NCI-H2107 (cell line): ENCODE measurements around the gene CYP26B1.

ENCODE experiments used
- DNase-seq: peaks from one replicate; lab custom pipeline; 2025; lab: John Stamatoyannopoulos, UW

CYP26B1 gene

DNA sequence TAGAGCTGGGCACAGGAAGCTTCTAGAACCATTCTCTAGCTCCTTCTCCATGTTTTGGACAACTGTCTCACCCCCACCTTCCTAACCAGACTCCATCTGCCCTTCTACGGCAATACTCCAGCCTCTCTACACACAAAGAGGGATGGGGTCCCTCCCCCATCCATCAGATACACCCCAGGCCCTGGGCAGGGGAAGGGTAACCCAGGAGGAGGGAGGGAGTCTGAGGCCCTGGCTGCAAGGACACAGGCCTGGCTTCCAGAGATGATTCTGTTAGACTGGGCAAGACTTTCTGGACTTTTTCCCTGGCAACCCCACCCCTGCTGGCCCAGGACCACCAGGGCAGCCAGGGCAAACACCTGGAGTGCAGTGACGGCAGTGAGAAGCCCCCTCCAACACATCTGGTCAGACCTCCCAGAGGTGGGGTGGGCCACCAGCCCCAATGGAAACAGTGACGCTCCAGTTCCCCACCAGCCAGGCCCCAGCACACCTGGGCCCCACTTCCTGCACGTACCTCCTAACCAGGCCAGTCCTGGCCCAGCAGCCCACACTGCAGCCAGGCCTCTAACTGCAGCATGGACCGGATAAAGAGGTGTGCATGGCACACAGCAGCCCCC lies 6.5 kb downstream of the CYP26B1 start:
- DNase-seq = no peak

DNA sequence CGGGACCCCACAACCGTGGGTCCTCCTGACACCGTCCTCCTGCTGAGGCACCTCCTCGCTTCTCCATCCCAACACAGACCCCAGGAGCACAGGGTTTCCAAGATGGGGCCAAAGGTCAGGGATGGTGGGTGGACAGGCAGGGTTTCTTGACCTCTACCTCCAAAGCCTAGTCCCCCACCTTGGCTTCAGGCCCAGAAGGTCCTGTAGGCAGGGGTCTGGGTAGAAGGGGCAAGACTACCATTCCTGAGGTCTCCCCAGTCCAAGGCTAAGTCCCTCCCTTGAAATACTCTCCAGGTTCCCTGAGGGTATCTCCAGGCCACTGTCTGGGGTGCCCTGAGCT lies 7.1 kb downstream of the CYP26B1 start:
- DNase-seq = no peak

DNA sequence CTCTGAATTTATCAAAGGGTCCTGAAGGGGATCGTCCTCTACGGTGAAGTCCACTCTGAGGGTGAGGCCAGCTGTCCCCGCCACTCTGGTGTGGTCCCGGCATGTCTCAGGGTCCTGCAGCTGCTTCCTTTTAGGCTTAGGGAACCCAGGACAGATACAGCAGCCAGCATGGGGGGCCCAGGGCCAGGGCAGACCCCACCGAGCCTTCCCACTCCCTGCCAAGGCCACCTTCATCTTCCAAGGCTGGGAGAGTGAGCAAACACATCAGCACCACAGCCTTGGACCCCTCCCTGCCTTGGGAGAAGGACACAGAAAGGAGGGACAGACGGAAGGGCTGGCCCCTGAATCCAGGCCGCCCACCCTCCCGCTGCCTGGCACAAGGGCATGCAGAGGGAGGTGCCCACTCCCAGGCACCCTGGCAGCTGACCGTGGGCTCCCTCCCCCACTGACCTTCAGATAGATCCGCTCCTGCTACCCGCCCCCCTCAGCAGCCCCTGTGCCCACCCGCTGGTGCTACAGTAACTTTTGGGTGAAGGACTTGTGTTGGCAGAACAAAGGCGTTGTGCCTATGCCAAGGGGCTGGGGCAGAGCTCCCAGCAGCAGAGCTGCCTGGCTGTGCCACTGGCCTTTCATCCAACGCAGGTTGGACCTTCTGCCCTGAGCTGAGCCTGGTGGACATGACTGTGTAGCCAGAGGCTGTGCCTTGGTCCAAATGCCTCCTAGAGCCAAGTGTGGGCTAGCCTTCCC lies 7.6 kb downstream of the CYP26B1 start:
- no peak for DNase-seq

DNA sequence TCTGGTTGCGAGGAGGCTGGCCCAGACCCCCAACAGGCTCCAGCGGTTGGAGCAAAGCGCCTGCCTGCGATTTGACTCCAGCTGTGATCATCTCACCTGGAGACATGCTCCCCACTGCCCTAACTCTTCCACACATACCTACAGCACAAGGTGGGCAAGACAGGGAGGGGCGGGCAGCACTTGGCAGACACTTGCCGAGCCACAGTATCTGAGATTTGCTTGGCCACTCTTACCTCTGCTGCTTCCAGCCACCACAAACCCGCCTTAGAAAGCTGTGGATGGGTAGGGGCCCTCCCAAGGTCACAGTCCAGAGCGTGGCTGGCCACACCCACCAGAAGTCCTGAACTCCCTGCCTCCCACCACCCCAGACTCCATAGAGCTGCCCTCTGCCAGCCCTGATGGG lies 8.2 kb downstream of the CYP26B1 start:
- DNase-seq = no peak

DNA sequence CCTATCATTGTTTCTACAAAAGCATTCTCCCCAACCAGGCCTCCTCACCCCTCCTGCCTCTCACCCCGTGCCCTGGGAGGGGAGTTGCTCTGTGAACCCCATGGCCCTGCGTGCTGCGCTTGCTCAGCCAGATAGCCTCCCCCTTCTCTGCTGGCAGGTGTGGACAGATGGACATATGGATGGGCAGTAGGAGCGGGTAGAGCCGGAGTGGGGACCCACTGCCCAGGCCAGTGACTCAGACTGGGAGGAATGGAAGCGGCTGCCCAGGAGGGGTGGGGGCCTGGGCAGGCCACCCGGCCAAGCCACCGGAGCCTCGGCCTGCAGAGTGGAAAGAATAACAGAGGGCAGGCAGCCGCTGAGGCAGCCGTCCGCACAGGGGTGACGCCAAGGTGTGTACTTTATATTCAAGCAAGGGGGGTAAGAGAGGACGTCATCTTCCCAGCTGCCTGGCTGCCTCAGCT lies 8.7 kb downstream of the CYP26B1 start:
- DNase-seq = no peak

DNA sequence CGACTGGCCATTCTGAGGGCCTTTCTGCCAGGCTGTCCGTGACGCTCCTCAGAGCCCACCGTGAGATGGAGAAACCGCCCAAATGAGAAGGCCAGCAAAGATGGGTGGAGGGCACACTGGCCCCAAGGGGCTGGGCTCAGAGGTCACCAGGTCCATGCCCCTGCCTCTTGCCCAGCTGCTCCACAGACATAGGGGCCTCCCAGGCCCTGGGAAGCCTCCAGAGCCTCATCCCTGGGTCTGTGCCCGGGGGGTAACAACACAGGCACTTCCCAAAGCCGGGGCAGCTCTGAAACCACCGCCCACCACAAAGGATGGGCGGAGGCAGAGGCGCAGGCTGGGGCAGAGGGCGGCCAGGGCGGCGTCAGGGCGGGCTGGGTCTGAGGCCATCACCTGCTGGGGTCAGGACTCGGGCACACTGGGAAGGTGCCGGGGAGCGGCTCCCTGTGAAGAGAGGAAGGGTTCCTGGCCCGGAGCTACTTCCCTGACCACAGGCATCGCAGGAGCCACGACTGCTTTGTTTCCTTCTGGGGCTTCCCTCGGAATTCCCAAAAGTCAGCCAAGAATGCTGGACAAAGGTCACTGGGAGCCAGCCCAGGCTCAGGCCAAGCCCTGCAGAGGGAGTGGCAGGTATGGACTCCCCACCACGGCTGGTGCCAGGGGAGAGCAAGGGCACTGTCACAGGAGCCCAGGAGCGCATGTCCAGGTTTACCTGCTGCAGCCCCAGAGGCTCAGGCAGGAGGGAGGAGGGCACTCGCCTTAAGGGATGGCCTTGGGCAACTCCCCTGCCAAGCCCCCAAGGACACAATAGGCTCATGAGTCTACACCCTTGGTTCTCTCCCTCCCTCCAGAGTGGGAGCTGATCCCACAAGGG lies 9.4 kb downstream of the CYP26B1 start:
- no peak for DNase-seq

DNA sequence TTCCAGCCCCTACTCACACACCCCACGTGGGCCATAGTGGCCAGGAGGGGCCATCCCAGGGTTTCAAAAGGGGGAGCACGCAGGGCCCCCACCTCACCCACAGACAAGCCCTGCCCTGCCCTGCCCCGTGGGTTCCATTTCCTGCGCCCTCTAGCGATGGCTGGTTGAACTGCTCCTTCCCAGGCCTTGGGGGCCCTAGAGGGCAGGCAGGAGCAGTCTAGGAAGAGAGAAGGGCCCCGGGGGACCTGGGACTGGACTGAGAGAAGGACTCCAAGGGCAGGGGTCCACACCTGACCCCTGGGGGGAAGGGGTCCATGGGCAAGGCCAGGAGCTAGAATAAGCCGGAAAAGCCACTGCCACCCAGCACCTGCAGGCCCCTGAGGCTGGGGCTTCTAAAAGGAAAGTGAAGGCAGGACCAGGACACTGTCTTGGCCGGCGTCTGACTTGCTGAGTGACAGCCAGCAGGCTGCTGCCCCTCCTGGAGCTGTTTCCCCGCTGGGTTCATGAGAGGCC lies 10.1 kb downstream of the CYP26B1 start:
- DNase-seq = no peak

DNA sequence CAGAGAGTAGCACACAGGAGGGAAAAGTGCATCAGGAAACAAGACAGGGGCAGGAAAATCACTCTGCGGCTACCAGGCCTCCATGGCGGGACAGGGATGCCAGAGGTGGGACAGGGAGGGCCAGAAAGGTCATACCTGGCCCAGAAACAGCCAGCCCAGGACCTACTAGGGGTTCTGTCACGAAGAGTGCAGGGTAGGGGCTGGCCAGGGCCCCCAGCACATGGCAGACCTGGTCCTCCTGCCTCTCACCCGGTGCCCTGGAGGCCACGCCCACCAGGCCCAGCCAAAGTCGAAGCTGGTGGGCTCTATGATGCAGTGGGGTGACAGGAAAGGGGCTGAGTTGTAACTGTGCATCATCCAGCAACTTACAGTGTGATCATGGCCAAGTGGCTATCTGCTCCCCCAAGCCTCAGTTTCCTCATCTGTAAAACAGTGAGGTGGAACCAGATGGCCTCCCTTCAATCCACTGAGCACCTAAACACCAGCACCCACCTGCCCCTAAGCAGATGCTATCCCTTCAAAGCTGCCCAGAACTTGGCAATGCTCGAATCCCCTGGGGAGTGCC lies 10.6 kb downstream of the CYP26B1 start:
- no peak for DNase-seq

DNA sequence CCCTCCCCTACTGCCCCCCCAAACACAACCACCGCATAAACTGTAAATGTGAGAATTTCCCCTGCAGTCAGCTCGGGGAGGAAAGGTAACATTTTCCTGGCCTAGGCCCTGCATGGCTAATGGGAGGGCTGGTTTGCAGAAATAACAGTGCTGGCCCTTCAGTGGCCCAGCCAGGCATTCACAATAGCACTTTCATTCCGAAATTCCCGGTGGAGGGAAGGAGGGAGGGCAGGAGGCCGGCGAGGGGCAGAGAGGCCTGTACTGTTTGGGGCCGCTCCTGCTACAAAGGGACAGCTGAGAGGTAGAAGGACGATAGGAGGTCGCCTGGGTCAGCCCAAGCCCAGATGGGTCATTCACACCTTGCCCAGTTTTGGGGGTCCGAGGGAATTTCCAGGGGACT lies 11.3 kb downstream of the CYP26B1 start:
- no peak for DNase-seq

DNA sequence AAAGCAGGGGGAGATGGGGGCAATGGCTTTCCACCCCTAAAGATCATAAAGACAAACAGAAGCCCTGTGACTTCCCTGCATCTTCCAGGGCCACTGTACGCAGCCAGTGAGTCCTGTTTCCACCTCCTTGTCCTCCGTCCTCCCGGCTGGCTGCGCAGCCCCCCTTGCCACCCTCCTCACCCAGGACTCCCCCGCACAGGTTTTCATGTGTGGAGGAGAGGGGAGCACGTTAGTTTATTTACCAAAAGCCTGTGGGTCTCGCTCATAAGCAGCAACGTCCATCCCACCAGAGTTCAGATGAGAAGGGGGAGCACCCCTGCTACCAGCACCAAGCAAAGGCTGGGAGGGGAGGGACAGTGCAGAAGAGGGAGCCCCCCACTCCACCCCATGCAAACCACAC lies 11.7 kb downstream of the CYP26B1 start:
- no peak for DNase-seq

DNA sequence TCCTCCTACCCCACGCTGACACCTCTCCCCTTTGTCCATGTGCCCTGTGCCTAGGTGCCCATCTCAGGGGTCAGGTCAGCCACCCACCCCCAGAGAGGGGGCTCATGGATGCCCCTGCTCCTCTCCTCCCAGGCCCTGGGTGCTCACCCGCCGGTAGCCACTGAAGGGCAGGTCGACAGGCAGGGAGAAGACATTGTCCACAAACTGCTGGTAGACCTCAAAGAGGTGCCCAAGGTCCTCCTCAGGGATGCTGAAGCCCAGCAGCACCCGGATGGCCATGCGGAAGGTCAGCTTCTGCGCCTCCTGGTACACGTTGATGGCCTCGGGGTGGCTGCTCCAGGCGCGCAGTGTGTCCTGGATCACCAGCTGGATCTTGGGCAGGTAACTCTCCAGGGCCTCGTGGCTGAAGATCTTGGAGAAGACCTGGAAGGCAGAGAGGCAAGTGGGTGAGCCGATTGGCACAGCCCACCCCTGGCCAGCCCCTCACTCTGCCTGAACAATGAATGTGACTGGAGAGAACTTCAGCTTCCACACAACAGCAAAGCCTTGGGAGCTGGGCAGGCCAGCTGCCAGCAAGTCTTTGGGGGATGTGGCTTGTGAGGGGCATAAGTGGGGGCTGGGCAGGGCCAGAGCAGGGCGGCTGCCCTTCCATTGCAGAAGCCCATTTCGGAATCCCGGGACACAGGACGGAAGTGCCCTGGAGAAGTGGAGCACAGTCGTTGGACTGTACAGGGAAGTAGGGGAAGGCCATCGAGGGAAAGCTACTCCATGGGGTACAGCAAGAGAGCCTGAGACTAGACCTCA lies 12.5 kb downstream of the CYP26B1 start:
- DNase-seq = no peak

DNA sequence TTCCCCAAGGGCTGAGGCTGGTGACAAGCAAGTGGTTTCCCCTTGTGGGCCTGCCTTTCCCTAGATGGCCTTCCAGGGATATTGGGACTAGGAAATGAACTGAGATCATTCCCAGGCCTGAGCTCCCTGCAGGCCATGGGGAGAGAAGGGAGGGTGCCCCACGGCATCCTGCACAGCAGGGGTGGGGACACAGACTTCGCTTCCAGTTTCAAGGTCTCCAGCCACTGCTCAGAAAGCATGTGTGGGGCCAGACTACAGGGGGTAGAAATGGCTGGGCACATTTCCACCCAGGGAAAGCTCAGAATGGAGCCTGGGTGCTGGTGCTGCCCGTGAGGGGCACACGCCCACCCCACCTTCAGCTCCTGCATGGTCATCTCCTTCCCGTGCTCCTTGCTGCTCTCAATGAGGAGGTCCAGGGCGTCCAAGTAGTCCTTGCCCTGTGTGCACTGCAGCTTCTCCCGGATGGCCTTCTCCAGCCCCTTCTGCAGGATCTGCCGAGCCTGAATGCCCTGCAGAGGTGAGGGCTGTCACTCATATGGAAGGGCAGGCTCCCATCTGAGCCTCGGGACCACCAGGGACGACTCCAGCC lies 13.2 kb downstream of the CYP26B1 start:
- DNase-seq = no peak

DNA sequence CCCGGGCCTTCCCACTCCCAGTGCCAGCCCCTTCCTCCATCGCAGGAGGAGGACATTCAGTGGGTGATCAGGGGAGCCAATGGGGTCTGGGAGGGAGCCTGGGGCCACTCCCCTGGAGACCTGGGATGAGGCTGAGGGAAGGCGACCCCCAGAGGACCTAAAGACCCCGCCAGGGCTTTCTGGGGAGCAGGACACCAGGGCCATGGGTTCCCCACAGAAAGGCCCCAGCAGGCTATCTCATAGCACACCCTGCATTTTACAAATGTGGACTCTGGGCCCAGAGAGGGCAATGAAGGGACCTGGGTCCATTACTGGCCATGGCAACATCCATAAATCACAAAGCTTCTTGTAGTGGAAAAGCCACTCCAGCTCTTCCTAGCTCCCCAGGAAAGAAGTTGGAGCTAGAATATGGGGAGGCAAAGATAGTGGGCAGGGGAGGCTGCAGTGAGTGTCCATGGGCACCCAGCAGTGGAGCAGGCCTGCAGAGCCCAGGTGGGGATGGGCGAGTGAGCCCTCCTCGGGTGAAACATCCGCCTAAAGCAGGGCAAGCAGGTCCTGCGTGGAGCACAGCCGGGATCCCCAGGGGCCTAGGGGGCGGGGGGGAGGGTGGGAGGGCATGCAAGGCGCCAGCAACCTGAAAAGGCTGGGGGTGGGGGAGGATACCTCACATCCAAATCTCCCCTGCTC lies 13.8 kb downstream of the CYP26B1 start:
- DNase-seq = no peak

DNA sequence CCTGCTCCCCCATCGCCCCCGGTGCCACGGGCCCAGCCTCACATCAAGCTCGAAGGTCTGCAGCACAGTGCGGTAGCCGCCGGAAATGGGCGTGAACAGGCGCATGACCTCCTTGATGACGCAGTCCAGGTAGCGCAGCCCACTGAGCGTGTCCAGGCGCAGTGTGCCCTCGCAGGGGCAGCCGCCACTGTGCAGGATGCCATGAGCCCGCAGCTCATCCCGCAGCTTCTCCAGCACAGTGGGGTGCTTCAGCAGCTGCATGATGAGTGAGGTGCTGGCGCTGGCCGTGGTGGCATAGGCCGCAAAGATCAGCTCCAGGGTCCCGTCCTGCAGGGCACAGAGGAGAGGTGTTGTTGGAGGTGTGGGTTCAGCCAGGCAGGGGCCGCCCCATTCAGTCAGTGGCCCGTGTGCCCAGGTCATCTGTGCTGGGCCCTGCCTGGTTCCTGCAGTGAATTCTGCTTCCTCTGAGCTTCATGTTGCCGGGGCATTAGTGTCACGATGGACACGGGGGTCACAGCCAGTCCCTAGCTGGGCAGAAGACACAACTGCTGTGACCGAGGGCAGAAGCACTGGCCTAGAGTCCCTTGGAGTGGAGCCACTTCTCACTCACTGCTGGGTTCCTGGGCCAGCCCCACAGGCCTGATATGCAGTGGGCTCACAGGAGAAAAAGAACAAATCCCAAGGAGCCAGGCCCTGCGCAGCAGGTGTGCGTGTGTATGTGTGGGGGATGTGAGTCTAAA lies 14.5 kb downstream of the CYP26B1 start:
- no peak for DNase-seq

DNA sequence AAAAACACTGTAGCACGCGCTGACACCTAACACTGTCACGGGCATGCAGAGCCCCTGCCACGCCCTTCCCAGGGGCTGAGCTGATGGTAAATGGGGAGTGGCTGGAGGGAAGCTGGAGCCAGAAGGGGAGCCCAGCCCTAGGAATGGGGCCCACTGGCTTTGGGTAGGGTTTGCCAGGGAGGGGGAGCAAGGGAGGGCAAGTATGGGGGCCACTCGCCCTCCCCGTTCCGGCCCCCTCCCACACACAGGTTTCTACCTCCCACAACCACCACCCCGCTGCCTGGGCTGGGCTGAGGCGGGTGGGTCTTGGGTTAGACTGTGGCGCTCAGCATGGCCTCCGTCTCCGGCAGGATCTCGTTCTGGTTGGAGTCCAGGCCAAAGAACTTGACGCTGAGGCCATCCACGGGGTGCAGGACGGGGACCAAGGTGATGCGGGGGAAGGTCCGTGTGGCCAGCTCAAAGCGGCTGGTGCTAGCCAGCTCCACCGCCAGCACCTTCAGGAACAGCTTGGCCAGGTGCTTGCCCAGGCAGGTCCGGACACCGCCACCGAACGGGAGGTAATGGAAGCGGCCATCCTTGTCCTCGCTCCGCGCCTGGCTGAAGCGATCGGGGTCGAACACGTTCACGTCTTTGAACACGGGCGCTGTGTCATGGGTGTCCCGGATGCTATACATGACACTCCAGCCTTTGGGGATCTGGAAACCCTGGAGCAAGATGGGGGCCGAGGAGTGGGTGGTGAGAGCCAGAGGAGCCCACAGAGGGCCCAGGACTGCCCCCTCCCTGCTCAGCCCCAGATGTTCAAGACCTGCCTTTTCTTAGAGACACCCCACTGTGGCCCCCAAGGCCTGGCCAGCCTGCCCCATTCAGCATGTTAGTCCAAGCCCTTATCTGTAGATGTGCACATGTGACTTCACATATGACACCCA lies 15.5 kb downstream of the CYP26B1 start:
- DNase-seq = no peak

DNA sequence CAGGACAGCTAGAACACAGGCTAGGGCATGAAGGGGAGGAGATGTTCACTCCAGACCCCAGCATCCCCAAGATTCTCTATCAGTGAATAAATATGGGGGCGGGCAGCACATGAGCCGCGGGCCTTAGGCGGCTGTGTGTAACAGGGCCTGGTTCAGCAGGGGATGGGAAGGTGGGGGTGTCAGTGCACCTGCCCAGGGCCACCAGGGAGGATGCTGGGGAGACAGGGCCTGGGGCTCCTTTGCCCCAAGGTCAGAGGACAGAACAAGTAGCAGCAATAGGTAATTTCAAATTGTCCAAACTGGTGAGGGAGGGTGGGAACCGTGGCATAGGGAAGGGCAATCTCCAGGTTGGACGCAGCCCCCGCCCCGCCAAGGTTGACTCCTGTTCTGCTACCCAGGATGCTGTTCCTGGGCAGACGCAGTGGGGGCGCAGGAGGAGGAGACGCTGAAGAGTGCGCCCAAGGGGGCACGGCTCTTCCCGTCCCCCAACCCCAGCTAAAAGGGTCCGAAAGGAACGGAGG lies 16.2 kb downstream of the CYP26B1 start:
- no peak for DNase-seq

DNA sequence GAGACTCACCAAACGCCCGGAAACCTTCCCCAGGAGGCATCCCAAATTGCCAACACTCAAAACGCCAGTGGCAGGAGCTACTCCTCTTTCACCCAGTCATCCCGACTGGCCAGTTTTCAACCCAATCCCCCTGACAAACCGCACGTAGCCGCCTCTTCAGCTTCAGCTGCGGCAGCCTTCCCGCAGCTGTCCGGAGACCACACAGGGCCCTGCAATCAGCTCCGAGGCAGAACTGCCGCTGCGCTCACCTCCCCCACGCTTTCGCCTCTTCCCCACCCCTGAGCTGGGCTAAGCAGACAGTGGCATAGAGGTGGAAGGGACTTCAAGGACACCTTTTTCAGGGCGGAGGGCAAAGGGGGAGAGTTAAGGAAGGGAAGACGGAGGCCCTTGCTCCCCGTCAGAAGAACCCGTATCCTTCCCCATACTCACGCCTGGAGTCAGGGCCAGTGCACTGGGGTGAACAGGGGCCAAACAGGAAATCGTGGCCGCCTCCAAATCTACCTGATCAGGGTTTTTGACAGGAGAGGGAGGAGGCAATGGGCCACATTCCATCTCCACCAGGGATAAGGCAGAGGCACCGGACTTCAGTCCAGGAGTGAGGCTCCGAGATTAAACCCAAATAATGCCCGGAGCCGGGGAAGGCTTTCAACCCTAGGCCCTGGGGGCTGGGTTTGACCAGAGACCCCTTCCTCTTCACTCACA lies 16.9 kb downstream of the CYP26B1 start:
- DNase-seq = no peak
